HepG2 (cell line): ENCODE data around the gene KIZ. TPM values are rescaled to one million over a fixed set of nuclear protein-coding genes. Genes with fewer than 3 reads are reported as not detected.

Source experiments
- AHDC1 ChIP-seq: sonication (generic); formaldehyde crosslinking; IDR thresholded peaks from 2 replicates; pipeline ENCODE4 v1.5.1; 2020; ENCODE audit warnings: mild to moderate bottlenecking, missing genetic modification reagents, borderline replicate concordance
- ATF1 ChIP-seq: IDR thresholded peaks from 2 replicates; pipeline ENCODE4 v1.6.1; 2016; ENCODE audit warnings: mild to moderate bottlenecking, control low read depth
- IRF1 ChIP-seq: sonication (generic); formaldehyde crosslinking; IDR thresholded peaks from 2 replicates; pipeline ENCODE4 v1.4.0; 2020; ENCODE audit warnings: low read depth, mild to moderate bottlenecking, missing genetic modification reagents
- KAT7 ChIP-seq: IDR thresholded peaks from 2 replicates; pipeline ENCODE4 v1.6.1; 2018; ENCODE audit warnings: borderline replicate concordance, missing compliant biosample characterization
- KAT8 ChIP-seq: IDR thresholded peaks from 2 replicates; pipeline ENCODE4 v1.6.1; 2016; ENCODE audit warnings: missing genetic modification reagents, missing compliant biosample characterization
- MIER2 ChIP-seq: IDR thresholded peaks from 2 replicates; pipeline ENCODE4 v1.6.1; 2016; ENCODE audit warnings: missing biosample characterization, missing genetic modification reagents
- THAP11 ChIP-seq: IDR thresholded peaks from 2 replicates; pipeline ENCODE4 v1.6.1; 2016; ENCODE audit warnings: missing biosample characterization, missing genetic modification reagents
- ZBTB4 ChIP-seq: sonication (generic); formaldehyde crosslinking; IDR thresholded peaks from 2 replicates; pipeline ENCODE4 v1.4.0; 2020; ENCODE audit warnings: missing genetic modification reagents, mild to moderate bottlenecking, borderline replicate concordance
- ZGPAT ChIP-seq: IDR thresholded peaks from 2 replicates; pipeline ENCODE4 v1.6.1; 2016; ENCODE audit warnings: mild to moderate bottlenecking
- ZNF354B ChIP-seq: sonication (generic); formaldehyde crosslinking; IDR thresholded peaks from 2 replicates; pipeline ENCODE4 v1.8.0; 2022; ENCODE audit warnings: mild to moderate bottlenecking, missing genetic modification reagents
- polyA plus RNA-seq, 8 experiments: library from polyadenylated mRNA; depleted of rRNA in 3 of 8; stranded (reverse) in 7 of 8; unstranded in 1 of 8; fragments of >200 nt; fragmentation: Illumina TruSeq in 4 of 8; extraction: Trizol in 4 of 8; gene quantifications; 2 replicates each; pipeline versions ENCODE4 v1.2.1 to v1.2.3, GENCODE V29; 2011 to 2016; ENCODE audit warnings: low read depth in 4 of 8, missing spikeins in 1 of 8, mixed read lengths in 1 of 8; ENCODE audit not compliant: insufficient read depth in 1 of 8
- total RNA-seq, 5 experiments: library from RNA; depleted of rRNA; stranded (reverse); fragments of >200 nt; fragmentation: Illumina TruSeq; extraction: Trizol; gene quantifications; 2 replicates each; pipeline ENCODE4 v1.2.3, GENCODE V29; 2016; ENCODE audit warnings: low read depth in 1 of 5

Gene KIZ
- total and polyA plus RNA-seq, 2 of the 13 experiments (the other 11 are each of a cell fraction or from before 2014, with no cell fraction given), result 46.3 to 114 TPM

GRCh38 chr20:21139881-21140566 is 14.1 kb downstream of the KIZ start (continued):
- peak; percentile 91; the same call in 1 of the 2 replicates for TF ChIP-seq ZNF354B (CRISPR knock-in tag)
- TF ChIP-seq ZGPAT, result 0 out of 2 replicates have a peak, but pooled peaks have one; percentile 55
- TF ChIP-seq KAT7 (CRISPR knock-in tag), result 0 out of 2 replicates have a peak, but pooled peaks have one; percentile 21
- TF ChIP-seq IRF1 (CRISPR knock-in tag), result no peak
- 0 out of 2 replicates have a peak, but pooled peaks have one; percentile 46 for TF ChIP-seq KAT8 (CRISPR knock-in tag)
- peak; percentile 35; the same call in 1 of the 2 replicates for TF ChIP-seq ZBTB4 (CRISPR knock-in tag)
- no peak for TF ChIP-seq ATF1
- TF ChIP-seq THAP11 (CRISPR knock-in tag), result peak; percentile 41; the same call in 1 of the 2 replicates
- TF ChIP-seq MIER2 (CRISPR knock-in tag), result peak; percentile 80
- peak; percentile 53; the same call in 1 of the 2 replicates for TF ChIP-seq AHDC1 (CRISPR knock-in tag)
